HepG2 (cell line): ENCODE measurements around the gene LIN28B. TPM values are rescaled to one million over a fixed set of nuclear protein-coding genes. Genes with fewer than 3 reads are reported as not detected.

Experiments
- ARNTL ChIP-seq: sonication (generic); formaldehyde crosslinking; IDR thresholded peaks from 2 replicates; pipeline ENCODE4 v1.4.0; 2020; ENCODE audit warnings: mild to moderate bottlenecking, missing genetic modification reagents
- CHD2 ChIP-seq: IDR thresholded peaks from 2 replicates; pipeline ENCODE4 v1.6.1; 2011; ENCODE audit warnings: low read depth, low read length, improper control_type of control experiment
- HNRNPK ChIP-seq: fragments of 200-400 bp; formaldehyde crosslinking; IDR thresholded peaks from 2 replicates; pipeline ENCODE4 v1.6.1; 2018; ENCODE audit warnings: low read length, low read depth, moderate library complexity, mild to moderate bottlenecking; ENCODE audit not compliant: poor library complexity, severe bottlenecking
- NFAT5 ChIP-seq: sonication (generic); formaldehyde crosslinking; IDR thresholded peaks from 2 replicates; pipeline ENCODE4 v1.4.0; 2020; ENCODE audit warnings: missing genetic modification reagents
- NPAS2 ChIP-seq: sonication (generic); formaldehyde crosslinking; IDR thresholded peaks from 2 replicates; pipeline ENCODE4 v1.8.0; 2022; ENCODE audit warnings: mild to moderate bottlenecking, missing genetic modification reagents, borderline replicate concordance
- SP5 ChIP-seq: IDR thresholded peaks from 2 replicates; pipeline ENCODE4 v1.6.1; 2016; ENCODE audit warnings: low read depth, borderline replicate concordance
- SRF ChIP-seq: IDR thresholded peaks from 2 replicates; pipeline ENCODE4 v1.6.1; 2011; ENCODE audit warnings: mild to moderate bottlenecking, low read depth, low read length, moderate library complexity
- SSRP1 ChIP-seq: IDR thresholded peaks from 2 replicates; pipeline ENCODE4 v1.6.1; 2016; ENCODE audit warnings: control low read depth
- YY1 ChIP-seq: IDR thresholded peaks from 2 replicates; pipeline ENCODE4 v1.6.1; 2011; ENCODE audit warnings: low read length, low read depth, moderate library complexity, mild to moderate bottlenecking; ENCODE audit not compliant: insufficient read depth, insufficient replicate concordance
- ZBTB26 ChIP-seq: IDR thresholded peaks from 2 replicates; pipeline ENCODE4 v1.6.1; 2016; ENCODE audit warnings: missing compliant biosample characterization, missing genetic modification reagents, borderline replicate concordance
- ZEB1 ChIP-seq: IDR thresholded peaks from 2 replicates; pipeline ENCODE4 v1.6.1; 2012; ENCODE audit warnings: mild to moderate bottlenecking, low read depth, inconsistent platforms; ENCODE audit not compliant: insufficient replicate concordance
- ZFP36 ChIP-seq: fragments of 150-350 bp; IDR thresholded peaks from 2 replicates; pipeline ENCODE4 v1.6.1; 2018; ENCODE audit warnings: borderline replicate concordance, low read length, low read depth; ENCODE audit not compliant: partially characterized antibody
- ZNF292 ChIP-seq: sonication (generic); formaldehyde crosslinking; IDR thresholded peaks from 2 replicates; pipeline ENCODE4 v1.8.1; 2022; ENCODE audit warnings: mild to moderate bottlenecking, low read depth, missing genetic modification reagents, borderline replicate concordance
- ZNF609 ChIP-seq: sonication (generic); formaldehyde crosslinking; IDR thresholded peaks from 2 replicates; pipeline ENCODE4 v1.4.0; 2020; ENCODE audit warnings: mild to moderate bottlenecking, missing genetic modification reagents, borderline replicate concordance
- ZNF841 ChIP-seq: sonication (generic); formaldehyde crosslinking; IDR thresholded peaks from 2 replicates; pipeline ENCODE4 v1.8.1; 2023; ENCODE audit warnings: missing genetic modification reagents, borderline replicate concordance
- polyA plus RNA-seq, 8 experiments: library from polyadenylated mRNA; depleted of rRNA in 3 of 8; stranded (reverse) in 7 of 8; unstranded in 1 of 8; fragments of >200 nt; fragmentation: Illumina TruSeq in 4 of 8; extraction: Trizol in 4 of 8; gene quantifications; 2 replicates each; pipeline versions ENCODE4 v1.2.1 to v1.2.3, GENCODE V29; 2011 to 2016; ENCODE audit warnings: low read depth in 4 of 8, missing spikeins in 1 of 8, mixed read lengths in 1 of 8; ENCODE audit not compliant: insufficient read depth in 1 of 8
- total RNA-seq, 5 experiments: library from RNA; depleted of rRNA; stranded (reverse); fragments of >200 nt; fragmentation: Illumina TruSeq; extraction: Trizol; gene quantifications; 2 replicates each; pipeline ENCODE4 v1.2.3, GENCODE V29; 2016; ENCODE audit warnings: low read depth in 1 of 5
- TF ChIP-seq, protein P1 (sequence below): sonication (generic); formaldehyde crosslinking; IDR thresholded peaks from 2 replicates; pipeline ENCODE4 v1.8.0; 2022; ENCODE audit warnings: missing genetic modification reagents, mild to moderate bottlenecking, moderate library complexity, borderline replicate concordance

Gene LIN28B
- total and polyA plus RNA-seq, 2 of the 13 experiments (the other 11 are each of a cell fraction or from before 2014, with no cell fraction given): 14.5 to 56.8 TPM

DNA sequence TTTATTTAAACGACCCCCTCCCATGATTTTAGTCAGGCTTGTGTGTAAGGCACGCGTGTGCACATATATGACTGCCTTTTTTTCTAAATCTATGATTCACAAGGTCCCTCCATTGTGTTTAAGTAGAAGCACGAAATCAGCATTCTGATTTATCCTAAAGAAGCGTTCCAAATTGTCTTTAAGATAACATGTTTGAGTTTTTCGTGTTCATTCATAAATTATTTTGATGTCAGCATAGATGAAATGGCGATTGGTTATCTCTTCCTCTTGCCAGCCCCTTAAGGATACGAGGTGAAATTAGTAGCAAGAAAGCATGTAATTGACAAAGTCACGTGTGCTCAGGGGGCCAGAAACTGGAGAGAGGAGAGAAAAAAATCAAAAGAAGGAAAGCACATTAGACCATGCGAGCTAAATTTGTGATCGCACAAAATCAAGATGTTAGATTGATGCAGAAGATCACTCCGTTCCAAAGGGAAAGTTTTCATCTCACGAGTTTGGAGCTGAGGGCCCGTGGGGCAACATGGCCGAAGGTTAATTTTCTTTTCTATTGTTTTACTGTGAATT lies at the start of gene LIN28B (continued):
- TF ChIP-seq ZFP36 (no peak), ZNF609 (CRISPR knock-in tag) (no peak), CHD2 (no peak), ZEB1 (no peak), SSRP1 (no peak), NFAT5 (CRISPR knock-in tag) (no peak), YY1 (peak; percentile 44), SP5 (CRISPR knock-in tag) (no peak), ZBTB26 (no peak), SRF (no peak), ZNF292 (CRISPR knock-in tag) (no peak), ARNTL (no peak), ZNF841 (CRISPR knock-in tag) (no peak), NPAS2 (CRISPR knock-in tag) (no peak), HNRNPK (peak; percentile 99)
- TF ChIP-seq, protein P1, sequence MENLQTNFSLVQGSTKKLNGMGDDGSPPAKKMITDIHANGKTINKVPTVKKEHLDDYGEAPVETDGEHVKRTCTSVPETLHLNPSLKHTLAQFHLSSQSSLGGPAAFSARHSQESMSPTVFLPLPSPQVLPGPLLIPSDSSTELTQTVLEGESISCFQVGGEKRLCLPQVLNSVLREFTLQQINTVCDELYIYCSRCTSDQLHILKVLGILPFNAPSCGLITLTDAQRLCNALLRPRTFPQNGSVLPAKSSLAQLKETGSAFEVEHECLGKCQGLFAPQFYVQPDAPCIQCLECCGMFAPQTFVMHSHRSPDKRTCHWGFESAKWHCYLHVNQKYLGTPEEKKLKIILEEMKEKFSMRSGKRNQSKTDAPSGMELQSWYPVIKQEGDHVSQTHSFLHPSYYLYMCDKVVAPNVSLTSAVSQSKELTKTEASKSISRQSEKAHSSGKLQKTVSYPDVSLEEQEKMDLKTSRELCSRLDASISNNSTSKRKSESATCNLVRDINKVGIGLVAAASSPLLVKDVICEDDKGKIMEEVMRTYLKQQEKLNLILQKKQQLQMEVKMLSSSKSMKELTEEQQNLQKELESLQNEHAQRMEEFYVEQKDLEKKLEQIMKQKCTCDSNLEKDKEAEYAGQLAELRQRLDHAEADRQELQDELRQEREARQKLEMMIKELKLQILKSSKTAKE (CRISPR knock-in tag): no peak
